Measurements from ENCODE around the gene CCDC117. TPM values are rescaled to one million over a fixed set of nuclear protein-coding genes. Genes with fewer than 3 reads are reported as not detected.

Gene CCDC117, protein sequence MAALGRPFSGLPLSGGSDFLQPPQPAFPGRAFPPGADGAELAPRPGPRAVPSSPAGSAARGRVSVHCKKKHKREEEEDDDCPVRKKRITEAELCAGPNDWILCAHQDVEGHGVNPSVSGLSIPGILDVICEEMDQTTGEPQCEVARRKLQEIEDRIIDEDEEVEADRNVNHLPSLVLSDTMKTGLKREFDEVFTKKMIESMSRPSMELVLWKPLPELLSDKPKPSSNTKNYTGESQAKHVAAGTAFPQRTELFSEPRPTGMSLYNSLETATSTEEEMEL
- total RNA-seq (ENCODE audit: low replicate concordance) = 23.0 and 38.3 TPM in 2 replicates

DNA sequence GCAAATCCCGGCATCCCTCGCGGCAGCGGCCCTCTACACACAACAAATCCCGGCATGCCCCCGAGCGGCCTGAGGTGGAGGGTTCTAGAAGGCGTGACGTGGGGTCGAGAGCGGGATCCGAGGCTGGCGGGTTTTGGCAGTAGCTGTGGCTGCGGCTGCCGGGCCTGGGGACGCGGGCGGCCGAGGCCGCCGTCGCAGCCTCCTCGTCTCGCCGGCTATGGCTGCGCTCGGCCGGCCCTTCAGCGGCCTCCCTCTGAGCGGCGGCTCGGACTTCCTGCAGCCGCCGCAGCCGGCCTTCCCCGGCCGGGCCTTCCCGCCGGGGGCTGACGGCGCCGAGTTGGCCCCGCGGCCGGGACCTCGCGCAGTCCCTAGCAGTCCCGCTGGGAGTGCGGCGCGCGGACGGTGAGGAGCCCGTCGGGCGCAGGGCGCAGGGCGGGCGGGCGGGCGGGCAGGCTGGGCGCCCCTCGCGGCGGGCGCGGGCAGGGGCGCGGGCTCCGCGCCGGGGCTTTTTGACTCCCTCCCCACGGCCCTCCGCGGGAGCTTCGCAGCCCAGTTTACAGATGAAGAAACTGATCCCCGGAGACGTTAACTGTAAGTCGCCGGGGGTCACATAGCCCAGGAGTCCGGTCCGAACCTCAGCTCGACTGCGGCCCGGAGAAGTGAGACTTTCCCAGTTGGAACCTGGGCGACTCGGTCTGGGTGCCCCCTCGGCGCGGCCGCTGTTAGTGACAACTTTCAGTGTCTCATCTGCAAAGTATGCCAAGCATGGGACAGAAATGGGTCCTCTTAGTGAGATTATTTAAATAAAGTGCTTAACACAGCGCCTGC lies at the start of gene CCDC117:
CCDC117 (plus strand) TSS at position 63 of the 828 bp plus-strand sequence; CDS start at position 218, 155 bp downstream.
- TF ChIP-seq, protein P1, sequence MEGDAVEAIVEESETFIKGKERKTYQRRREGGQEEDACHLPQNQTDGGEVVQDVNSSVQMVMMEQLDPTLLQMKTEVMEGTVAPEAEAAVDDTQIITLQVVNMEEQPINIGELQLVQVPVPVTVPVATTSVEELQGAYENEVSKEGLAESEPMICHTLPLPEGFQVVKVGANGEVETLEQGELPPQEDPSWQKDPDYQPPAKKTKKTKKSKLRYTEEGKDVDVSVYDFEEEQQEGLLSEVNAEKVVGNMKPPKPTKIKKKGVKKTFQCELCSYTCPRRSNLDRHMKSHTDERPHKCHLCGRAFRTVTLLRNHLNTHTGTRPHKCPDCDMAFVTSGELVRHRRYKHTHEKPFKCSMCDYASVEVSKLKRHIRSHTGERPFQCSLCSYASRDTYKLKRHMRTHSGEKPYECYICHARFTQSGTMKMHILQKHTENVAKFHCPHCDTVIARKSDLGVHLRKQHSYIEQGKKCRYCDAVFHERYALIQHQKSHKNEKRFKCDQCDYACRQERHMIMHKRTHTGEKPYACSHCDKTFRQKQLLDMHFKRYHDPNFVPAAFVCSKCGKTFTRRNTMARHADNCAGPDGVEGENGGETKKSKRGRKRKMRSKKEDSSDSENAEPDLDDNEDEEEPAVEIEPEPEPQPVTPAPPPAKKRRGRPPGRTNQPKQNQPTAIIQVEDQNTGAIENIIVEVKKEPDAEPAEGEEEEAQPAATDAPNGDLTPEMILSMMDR (IDR thresholded peaks at IDR 0.05; ENCODE audit: insufficient read depth, low read length) = peak; percentile 20
- peak within 1 kb of the TSS; percentile 89 for H3K4me3 ChIP-seq (ENCODE audit: low read depth, low read length)
- DNase-seq (ENCODE audit: low read depth) = peak; percentile 96

GRCh38 chr22:28728002-28728401 lies 44.5 kb upstream of the CCDC117 start:
- H3K4me3 ChIP-seq (ENCODE audit: low read depth, low read length) = no peak overlapping the region
- TF ChIP-seq, protein P1 (IDR thresholded peaks at IDR 0.05; ENCODE audit: insufficient read depth, low read length) = no peak
- DNase-seq (ENCODE audit: low read depth) = no peak

DNA sequence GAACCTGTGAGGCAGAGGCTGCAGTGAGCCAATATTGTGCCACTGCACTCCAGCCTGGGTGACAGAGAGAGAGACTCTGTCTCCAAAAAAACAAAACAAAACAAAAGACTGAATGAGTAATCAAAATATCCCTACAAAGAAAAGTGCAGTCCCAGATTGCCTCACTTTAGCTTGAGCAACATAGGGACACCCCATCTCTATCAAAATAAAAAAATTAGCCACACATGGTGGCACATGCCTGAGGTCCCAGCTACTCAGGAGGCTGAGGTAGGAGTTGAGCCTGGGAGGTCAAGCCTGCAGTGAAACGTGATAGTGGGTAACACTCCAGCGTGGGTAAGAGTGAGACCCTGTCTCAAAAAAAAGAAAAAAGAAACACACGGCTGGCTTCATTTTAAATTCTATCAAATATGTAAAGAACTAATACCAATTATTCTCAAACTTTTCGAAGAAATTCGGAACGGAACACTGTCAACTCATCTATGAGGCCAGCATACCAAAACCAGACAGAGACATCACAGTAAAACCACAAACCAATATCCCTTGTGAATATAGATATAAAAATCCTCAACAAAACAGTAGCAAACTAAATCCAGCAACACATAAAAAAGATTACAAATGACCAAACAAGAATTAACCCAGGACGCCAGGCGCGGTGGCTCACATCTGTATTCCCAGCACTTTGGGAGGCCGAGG lies 43.7 kb upstream of the CCDC117 start:
- DNase-seq (ENCODE audit: low read depth) = no peak
- TF ChIP-seq, protein P1 (IDR thresholded peaks at IDR 0.05; ENCODE audit: insufficient read depth, low read length) = no peak
- H3K4me3 ChIP-seq (ENCODE audit: low read depth, low read length) = no peak overlapping the region

GRCh38 chr22:28730179-28730578 lies 42.3 kb upstream of the CCDC117 start:
- TF ChIP-seq, protein P1 (IDR thresholded peaks at IDR 0.05; ENCODE audit: insufficient read depth, low read length) = no peak
- no peak overlapping the region for H3K4me3 ChIP-seq (ENCODE audit: low read depth, low read length)
- DNase-seq (ENCODE audit: low read depth) = no peak

- TF ChIP-seq, protein P1 (IDR thresholded peaks at IDR 0.05; ENCODE audit: insufficient read depth, low read length) = no peak
- no peak for DNase-seq (ENCODE audit: low read depth)
These were observed 38.1 kb upstream of the CCDC117 start for GRCh38 chr22:28734393-28734792.

DNA sequence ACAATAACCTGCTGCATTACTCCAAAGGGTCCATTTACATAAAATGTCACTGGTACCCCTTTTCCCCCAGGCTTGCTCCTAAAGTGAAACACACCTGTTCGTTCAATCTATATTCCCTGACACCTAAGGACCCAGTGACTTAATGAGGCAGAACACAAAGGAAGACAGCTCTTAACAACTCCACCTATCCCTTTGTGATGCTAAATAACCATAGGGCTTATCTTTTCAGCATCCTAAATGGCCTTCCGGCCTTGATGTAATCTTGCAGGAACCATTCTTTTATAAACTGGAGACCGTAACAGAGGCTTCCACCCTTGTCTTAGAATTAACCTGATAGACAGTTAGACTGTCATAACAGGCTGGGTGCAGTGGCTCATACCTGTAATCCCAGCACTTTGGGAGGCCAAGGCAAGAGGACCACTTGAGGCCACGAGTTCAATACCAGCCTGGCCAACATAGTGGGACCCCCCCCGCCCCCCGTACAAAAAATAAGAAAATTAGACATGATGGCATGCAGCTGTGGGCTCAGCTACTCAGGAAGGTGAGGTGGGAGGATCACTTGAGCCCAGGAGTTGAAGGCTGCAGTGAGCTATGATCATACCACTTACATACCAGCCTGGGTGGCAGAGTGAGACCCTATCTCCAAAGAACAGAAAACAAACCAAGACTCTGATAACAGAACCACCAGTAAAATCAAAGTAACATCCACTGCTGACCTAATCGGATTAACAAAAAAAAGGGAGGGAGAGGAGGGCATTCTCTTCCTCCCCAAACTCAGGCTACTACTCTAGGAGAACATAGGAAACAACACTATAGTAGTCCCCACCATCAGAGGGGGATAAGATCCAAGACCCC lies 36.0 kb upstream of the CCDC117 start:
- TF ChIP-seq, protein P1 (IDR thresholded peaks at IDR 0.05; ENCODE audit: insufficient read depth, low read length) = no peak
- DNase-seq (ENCODE audit: low read depth) = no peak
- H3K4me3 ChIP-seq (ENCODE audit: low read depth, low read length) = no peak overlapping the region

More at GRCh38 chr22:28734393-28734792, 38.1 kb upstream of the CCDC117 start:
- H3K4me3 ChIP-seq (ENCODE audit: low read depth, low read length) = no peak overlapping the region
